Gastroesophageal sphincter (tissue), 3 donors: ENCODE measurements around the gene TSPAN17.

Source experiments
- CTCF ChIP-seq, 4 experiments: fragments of 200-600 bp in 2 of 4; fragments of 450-650 bp in 2 of 4; sonication (generic) in 1 of 4; IDR thresholded peaks; one replicate each; pipeline ENCODE4 v1.5.1; 2017 to 2019; ENCODE audit warnings: antibody characterized with exemption in 4 of 4, mild to moderate bottlenecking in 2 of 4, moderate library complexity in 2 of 4
- EP300 ChIP-seq: sonication (generic); formaldehyde crosslinking; IDR thresholded peaks from one replicate; pipeline ENCODE4 v1.6.1; 2017; ENCODE audit warnings: antibody characterized with exemption, mild to moderate bottlenecking

GRCh38 chr5:176630681-176631222, 16.5 kb upstream of the TSPAN17 start:
- TF ChIP-seq EP300 (no peak), CTCF (IDR thresholded peaks at IDR 0.05) (no peak)
